GM21737 (cell line): ENCODE measurements around the gene C12orf75.

ENCODE experiments used
- ATAC-seq: cut with Tn5 transposase; IDR thresholded peaks from one replicate; pipeline ENCODE4 v1.9.1; 2021; ENCODE audit warnings: mild to moderate bottlenecking, moderate library complexity; ENCODE audit not compliant: unreplicated experiment

Gene C12orf75

DNA sequence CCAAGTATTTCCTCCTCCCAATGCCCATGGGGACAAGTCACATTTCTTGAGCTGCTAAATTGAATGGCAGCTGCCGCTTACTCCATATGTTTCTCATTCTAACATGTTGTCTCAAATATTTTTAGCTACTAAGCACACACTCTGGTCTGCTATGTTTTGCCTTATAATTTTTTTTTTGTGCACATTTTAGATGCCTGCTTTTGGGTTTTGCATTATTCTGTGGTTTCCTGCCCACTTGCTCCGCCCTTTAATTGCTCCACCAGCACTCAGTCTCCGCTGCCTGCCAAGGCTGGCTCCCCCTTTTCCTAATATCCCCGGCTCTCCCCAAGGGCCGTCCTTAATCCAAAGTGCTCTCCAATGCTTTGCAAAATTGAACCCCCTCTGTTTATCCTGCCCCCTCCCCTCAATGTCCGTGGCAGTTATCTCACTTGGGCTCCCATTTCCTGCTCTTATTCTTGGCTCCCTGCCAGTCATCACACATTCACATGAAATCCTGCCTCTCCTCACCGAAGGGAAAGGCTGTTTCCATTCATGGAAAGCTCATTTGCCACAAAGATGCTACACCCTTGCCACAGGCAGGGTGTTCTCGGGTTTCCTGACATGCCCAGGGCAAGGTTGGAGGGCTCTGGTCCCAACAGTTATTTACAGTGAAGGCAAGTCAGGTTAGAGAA is 79.4 kb downstream of the C12orf75 start:
- ATAC-seq, result no peak

DNA sequence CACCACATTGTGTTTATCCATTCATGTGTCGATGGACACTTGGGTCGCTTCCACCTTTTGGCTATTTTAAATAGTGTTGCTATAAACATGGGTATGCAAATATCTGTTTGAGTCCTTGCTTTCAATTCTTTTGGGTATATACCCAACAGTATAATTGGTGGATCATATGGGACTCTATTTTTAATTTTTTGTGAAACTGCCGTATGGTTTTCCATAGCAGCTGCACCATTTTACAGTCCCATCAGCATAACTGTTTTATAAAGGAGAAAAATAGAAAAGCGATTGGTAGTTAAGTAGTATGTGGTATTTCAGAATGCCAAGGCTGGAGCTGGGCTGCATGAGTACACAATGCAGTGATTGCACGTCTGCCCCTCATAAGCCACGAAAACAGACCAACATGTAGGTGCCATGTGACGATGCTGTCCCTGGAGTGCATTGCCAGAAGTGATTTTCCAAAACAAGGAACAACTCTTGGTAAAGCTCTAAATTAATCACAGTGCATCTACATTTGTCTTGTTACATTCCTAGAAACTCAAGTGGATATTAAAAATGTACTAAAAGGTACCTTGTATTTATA is 83.5 kb downstream of the C12orf75 start:
- ATAC-seq, result no peak

DNA sequence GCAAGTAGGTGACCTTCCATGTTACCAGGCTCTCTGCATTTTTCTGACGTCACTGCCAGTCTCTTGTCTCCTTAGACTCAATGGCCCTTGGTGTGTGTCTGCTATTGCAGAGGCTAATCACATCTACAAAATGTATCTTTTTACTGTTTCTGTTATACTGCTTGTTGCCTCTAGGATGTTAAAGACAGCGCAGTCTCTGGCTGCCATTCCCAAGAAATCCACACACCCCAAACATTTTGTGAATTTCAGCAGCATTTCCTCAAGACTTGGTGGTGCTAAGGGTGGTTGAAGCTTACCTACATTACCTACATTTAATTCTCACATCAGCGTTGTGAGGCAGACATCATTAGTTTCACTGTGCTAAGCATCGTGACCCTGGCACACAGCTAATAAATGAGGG is 87.2 kb downstream of the C12orf75 start:
- ATAC-seq, result no peak

GRCh38 chr12:105418229-105418628 is 87.7 kb downstream of the C12orf75 start:
- no peak for ATAC-seq

GRCh38 chr12:105418821-105419291 is 88.4 kb downstream of the C12orf75 start:
- no peak for ATAC-seq

DNA sequence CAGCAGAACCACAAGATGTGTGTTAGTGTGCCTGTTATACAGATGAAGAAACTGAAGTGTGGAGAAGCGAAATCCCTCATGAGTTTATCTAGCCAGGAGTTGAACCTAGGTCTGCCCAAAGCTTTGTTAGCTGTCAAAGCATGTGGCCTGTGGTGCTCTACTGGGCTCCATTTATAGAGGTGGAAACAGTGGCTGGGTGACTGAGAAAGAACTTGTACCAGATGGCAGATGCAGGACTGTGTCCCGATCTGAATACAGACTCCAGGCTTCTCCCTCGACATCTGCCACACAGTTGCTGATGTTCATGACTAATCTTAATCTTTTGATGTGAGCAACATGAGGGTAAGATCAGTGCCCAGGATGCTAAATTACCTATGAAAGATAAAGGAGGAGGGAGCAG is 89.1 kb downstream of the C12orf75 start:
- no peak for ATAC-seq

GRCh38 chr12:105420046-105420445 is 89.6 kb downstream of the C12orf75 start:
- ATAC-seq, result no peak

DNA sequence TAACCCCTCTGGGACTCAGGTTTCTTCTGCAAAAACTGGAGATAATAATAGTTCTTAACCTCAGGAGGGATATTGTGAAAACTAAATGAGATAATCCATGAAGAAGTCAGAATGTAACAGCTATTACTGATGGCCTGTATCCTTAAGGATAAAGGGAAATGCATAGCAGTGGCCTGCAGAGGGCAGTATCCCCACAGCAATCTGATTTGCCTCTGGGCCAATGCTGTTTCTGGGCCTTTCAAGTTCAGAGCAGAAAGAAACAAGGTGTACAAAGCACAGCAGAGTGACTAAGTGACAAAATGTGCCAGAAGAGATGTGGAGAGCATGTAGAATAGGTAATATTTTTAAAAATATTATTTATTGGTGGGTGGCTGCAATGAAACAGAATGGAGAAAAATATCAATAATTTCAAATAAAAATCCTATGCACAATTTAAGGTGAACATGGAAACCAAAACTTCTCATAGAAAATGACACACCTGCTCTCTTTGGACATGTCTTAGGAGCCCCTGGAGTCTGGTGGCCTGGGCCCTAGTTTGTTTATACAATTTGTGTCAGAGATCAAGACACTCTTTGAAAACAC is 90.3 kb downstream of the C12orf75 start:
- ATAC-seq, result no peak
